ENCODE measurements around the gene FTH1. TPM values are rescaled to one million over a fixed set of nuclear protein-coding genes. Genes with fewer than 3 reads are reported as not detected.

The FTH1 gene
- total RNA-seq, 1 experiment from 2014 or later = 2,484 TPM

- no TSS peak for BruUV-seq (replicated peaks)
- H3K9me3 ChIP-seq (ENCODE audit: low read depth, low read length, poor library complexity, severe bottlenecking) = no peaks in the 10 kb centered on the region
- H3K4me1 ChIP-seq (ENCODE audit: insufficient read depth, low read length, poor library complexity, severe bottlenecking) = peaks cover 10% of the 10 kb centered on the region
- no peaks in the 10 kb centered on the region for H3K36me3 ChIP-seq (ENCODE audit: insufficient read depth, low read length, poor library complexity, severe bottlenecking)
- ChIA-PET POLR2A (ENCODE audit: low non-redundant PET) (no interaction called here), CTCF (no interaction called here)
- H3K27me3 ChIP-seq (replicated peaks; ENCODE audit: insufficient read depth, low read depth, low read length, poor library complexity) = no peaks in the 10 kb centered on the region
- TF ChIP-seq, protein P1, sequence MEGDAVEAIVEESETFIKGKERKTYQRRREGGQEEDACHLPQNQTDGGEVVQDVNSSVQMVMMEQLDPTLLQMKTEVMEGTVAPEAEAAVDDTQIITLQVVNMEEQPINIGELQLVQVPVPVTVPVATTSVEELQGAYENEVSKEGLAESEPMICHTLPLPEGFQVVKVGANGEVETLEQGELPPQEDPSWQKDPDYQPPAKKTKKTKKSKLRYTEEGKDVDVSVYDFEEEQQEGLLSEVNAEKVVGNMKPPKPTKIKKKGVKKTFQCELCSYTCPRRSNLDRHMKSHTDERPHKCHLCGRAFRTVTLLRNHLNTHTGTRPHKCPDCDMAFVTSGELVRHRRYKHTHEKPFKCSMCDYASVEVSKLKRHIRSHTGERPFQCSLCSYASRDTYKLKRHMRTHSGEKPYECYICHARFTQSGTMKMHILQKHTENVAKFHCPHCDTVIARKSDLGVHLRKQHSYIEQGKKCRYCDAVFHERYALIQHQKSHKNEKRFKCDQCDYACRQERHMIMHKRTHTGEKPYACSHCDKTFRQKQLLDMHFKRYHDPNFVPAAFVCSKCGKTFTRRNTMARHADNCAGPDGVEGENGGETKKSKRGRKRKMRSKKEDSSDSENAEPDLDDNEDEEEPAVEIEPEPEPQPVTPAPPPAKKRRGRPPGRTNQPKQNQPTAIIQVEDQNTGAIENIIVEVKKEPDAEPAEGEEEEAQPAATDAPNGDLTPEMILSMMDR (conservative IDR thresholded peaks at IDR 0.05; ENCODE audit: low read depth, low read length) = no peak
- no peak for TF ChIP-seq EZH2 (IDR thresholded peaks at IDR 0.05; ENCODE audit: borderline replicate concordance, low read depth, low read length, poor library complexity, severe bottlenecking)
- intact Hi-C loops (cut with micrococcal nuclease; ENCODE audit: unreplicated experiment) = no loop called here
- no peak overlapping the region for H3K27ac ChIP-seq (ENCODE audit: low read depth, low read length, poor library complexity, severe bottlenecking)
- no peak overlapping the region for H3K4me3 ChIP-seq (ENCODE audit: low read depth, low read length, poor library complexity, severe bottlenecking)
- no peak for DNase-seq (ENCODE audit: low spot score)
These were observed 13.5 kb upstream of the FTH1 start for GRCh38 chr11:61980783-61981541.

DNA sequence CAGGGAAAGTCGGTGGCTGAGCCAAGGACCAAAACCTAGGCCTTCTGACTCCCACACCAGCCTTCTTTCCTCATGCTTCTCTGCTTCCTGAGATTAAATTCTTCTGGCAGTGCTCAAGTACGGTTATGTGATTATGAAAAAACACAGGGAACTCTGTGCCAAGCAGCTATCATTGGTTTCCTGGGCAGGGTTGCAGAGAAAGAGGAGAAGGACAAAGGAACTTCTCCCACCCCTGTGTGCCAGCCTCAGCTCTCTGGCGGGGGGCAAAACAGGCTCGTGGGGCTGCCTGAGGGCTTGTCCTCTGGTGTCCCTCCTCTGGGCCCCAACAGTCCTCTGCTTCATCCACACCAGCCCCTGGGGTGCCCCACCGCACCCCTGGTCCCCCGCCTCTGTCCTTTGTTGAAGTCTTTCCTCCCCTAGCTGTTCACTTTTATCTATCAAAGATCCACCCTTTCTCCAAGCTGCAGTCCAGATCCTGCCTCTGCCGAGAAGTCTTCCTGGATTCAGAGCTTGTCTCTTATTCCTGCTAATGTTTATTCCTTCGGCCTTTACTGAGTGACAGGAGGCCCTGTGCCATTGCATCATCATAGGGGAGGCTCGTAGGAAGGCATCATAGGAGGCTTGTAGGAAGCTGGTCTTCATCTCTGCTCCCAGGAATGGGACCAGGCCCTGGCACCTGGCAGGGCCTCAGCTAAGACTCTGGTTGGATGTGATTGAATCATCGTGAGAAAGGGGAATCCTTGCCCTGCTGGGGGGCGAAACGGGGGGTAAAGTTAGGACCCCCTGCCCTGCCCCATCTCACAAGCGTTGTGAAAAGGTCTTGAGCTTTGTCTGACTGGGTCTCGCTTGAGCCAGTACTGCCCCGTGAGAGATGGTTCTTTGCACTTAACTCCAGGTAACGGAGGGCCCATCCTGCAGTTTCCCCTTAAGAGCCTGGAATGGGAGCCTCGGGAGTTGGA, 11.5 kb upstream of the FTH1 start:
- H3K4me1 ChIP-seq (ENCODE audit: insufficient read depth, low read length, poor library complexity, severe bottlenecking) = peaks cover 10% of the 10 kb centered on the region
- ChIA-PET POLR2A (ENCODE audit: low non-redundant PET) (interaction anchor here (0.5 kb wide), 2 partner anchors 11 to 49 kb away, joined by 3 to 4 read pairs; no protein-coding TSS in a partner anchor), CTCF (no interaction called here)
- H3K27me3 ChIP-seq (replicated peaks; ENCODE audit: insufficient read depth, low read depth, low read length, poor library complexity) = no peaks in the 10 kb centered on the region
- BruUV-seq (replicated peaks) = no TSS peak
- no peaks in the 10 kb centered on the region for H3K9me3 ChIP-seq (ENCODE audit: low read depth, low read length, poor library complexity, severe bottlenecking)
- peak overlapping the region; percentile 24 for H3K27ac ChIP-seq (ENCODE audit: low read depth, low read length, poor library complexity, severe bottlenecking)
- H3K36me3 ChIP-seq (ENCODE audit: insufficient read depth, low read length, poor library complexity, severe bottlenecking) = no peaks in the 10 kb centered on the region
- H3K4me3 ChIP-seq (ENCODE audit: low read depth, low read length, poor library complexity, severe bottlenecking) = no peak overlapping the region
- no peak for DNase-seq (ENCODE audit: low spot score)
- intact Hi-C loops (cut with micrococcal nuclease; ENCODE audit: unreplicated experiment) = no loop called here
- no peak for TF ChIP-seq EZH2 (IDR thresholded peaks at IDR 0.05; ENCODE audit: borderline replicate concordance, low read depth, low read length, poor library complexity, severe bottlenecking)
- TF ChIP-seq, protein P1 (conservative IDR thresholded peaks at IDR 0.05; ENCODE audit: low read depth, low read length) = no peak

DNA sequence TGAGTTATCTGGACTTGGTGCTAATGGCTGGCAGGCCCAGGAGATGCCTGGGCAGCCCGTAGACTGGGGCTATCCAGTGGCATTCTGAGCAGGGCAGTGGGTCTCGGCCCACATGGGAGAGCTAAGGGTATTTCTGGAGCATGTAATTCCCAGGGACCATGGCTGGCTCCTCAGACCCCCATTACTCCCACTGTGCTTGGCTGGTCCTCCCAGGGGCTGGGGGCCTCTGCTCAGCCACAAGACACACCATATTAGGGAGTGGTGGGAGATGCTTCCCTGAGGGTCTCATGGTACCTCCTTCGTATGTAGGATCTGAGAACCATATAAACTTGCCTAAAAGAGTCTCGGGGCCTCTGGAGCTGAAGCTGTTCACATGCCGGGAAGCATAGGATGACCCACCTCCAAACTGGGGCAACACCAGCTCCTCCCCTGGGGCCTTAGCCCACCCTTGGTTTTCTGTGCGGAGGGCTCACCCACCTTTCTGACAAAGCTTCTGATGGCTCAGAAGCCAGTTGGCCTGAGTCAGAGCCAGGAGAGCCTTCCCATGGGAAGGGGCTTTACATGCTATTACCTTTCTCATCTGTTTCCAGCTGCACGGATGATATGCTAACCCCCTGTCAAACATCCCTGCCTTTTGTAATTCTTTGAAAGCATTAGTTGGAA, 9.5 kb upstream of the FTH1 start:
- intact Hi-C loops (cut with micrococcal nuclease; ENCODE audit: unreplicated experiment) = no loop called here
- Histone ChIP-seq H3K27me3 (replicated peaks; ENCODE audit: insufficient read depth, low read depth, low read length, poor library complexity) (no peaks in the 10 kb centered on the region), H3K9me3 (ENCODE audit: low read depth, low read length, poor library complexity, severe bottlenecking) (no peaks in the 10 kb centered on the region), H3K27ac (ENCODE audit: low read depth, low read length, poor library complexity, severe bottlenecking) (no peak overlapping the region), H3K36me3 (ENCODE audit: insufficient read depth, low read length, poor library complexity, severe bottlenecking) (no peaks in the 10 kb centered on the region), H3K4me1 (ENCODE audit: insufficient read depth, low read length, poor library complexity, severe bottlenecking) (peaks cover 26% of the 10 kb centered on the region), H3K4me3 (ENCODE audit: low read depth, low read length, poor library complexity, severe bottlenecking) (no peak overlapping the region)
- CTCF ChIA-PET = no interaction called here
- TF ChIP-seq, protein P1 (conservative IDR thresholded peaks at IDR 0.05; ENCODE audit: low read depth, low read length) = no peak
- no peak for TF ChIP-seq EZH2 (IDR thresholded peaks at IDR 0.05; ENCODE audit: borderline replicate concordance, low read depth, low read length, poor library complexity, severe bottlenecking)
- POLR2A ChIA-PET (ENCODE audit: low non-redundant PET) = no interaction called here
- DNase-seq (ENCODE audit: low spot score) = no peak
- no TSS peak for BruUV-seq (replicated peaks)
